B cell (primary cell): Measurements from ENCODE around the gene CCL15. TPM values are rescaled to one million over a fixed set of nuclear protein-coding genes. Genes with fewer than 3 reads are reported as not detected.

Source experiments
- ATAC-seq: fragments of 200-7000 bp; cut with Tn5 transposase; one replicate; pipeline ENCODE4 v1.10.0; 2021; ENCODE audit warnings: low read depth, mild to moderate bottlenecking, moderate number of reproducible peaks, moderate library complexity
- CTCF ChIA-PET: fragments of 350-600 bp; sonication (Branson Sonifier 250); formaldehyde crosslinking; loops from one replicate; lab custom pipeline; 2021; ENCODE audit warnings: antibody characterized with exemption, inconsistent platforms; lab: Charles Lee
- POLR2A ChIA-PET: fragments of 350-600 bp; sonication (Branson Sonifier 250); formaldehyde crosslinking; loops from one replicate; lab custom pipeline; 2021; ENCODE audit warnings: antibody characterized with exemption; lab: Charles Lee
- DNase-seq: peaks from one replicate; pipeline ENCODE4 v3.0.0; 2013
- H2AFZ ChIP-seq: 2 replicates; pipeline ENCODE4 v1.6.1; 2012; ENCODE audit warnings: mild to moderate bottlenecking, low read depth, low read length; ENCODE audit not compliant: insufficient read depth, poor library complexity, severe bottlenecking
- H3K27ac ChIP-seq, 2 donors: 1 replicate in 1 of 2; 2 replicates in 1 of 2; pipeline ENCODE4 v1.5.1; 2012 to 2013; ENCODE audit warnings: low read length in 2 of 2, mild to moderate bottlenecking in 2 of 2, moderate library complexity in 1 of 2
- H3K27me3 ChIP-seq, 4 experiments: fragments of 200-600 bp in 1 of 4; sonication (generic) in 1 of 4; replicated peaks in 1 of 4; 1 replicate in 2 of 4; 2 replicates in 2 of 4; pipeline versions ENCODE4 v1.6.1 to v1.7.0; 2013 to 2016; ENCODE audit warnings: low read length in 3 of 4, mild to moderate bottlenecking in 2 of 4, mixed read lengths in 1 of 4, moderate library complexity in 1 of 4; ENCODE audit not compliant: insufficient read depth in 4 of 4, control insufficient read depth in 3 of 4; ENCODE audit errors: control extremely low read depth in 1 of 4
- H3K36me3 ChIP-seq, 2 experiments: replicated peaks in 1 of 2; 1 replicate in 1 of 2; 2 replicates in 1 of 2; pipeline versions ENCODE4 v1.6.1 to v1.7.1; 2013; ENCODE audit warnings: low read length in 1 of 2; ENCODE audit not compliant: insufficient read depth in 2 of 2, control insufficient read depth in 1 of 2; ENCODE audit errors: control extremely low read depth in 1 of 2, extremely low read depth in 1 of 2
- H3K4me1 ChIP-seq, 2 donors: fragments of 200-600 bp in 1 of 2; sonication (generic) in 1 of 2; 1 replicate in 1 of 2; 2 replicates in 1 of 2; pipeline versions ENCODE4 v1.5.1 to v1.6.1; 2013 to 2017; ENCODE audit warnings: low read length in 2 of 2; ENCODE audit not compliant: control insufficient read depth in 2 of 2, insufficient read depth in 2 of 2
- H3K4me2 ChIP-seq: replicated peaks from 2 replicates; pipeline ENCODE3; 2012; ENCODE audit warnings: mild to moderate bottlenecking, low read depth, low read length; ENCODE audit not compliant: poor library complexity, severe bottlenecking
- H3K4me3 ChIP-seq, 5 experiments: fragments of 200-600 bp in 1 of 5; sonication (generic) in 1 of 5; 1 replicate in 3 of 5; 2 replicates in 2 of 5; pipeline versions ENCODE4 v1.5.1 to v1.7.0; 2011 to 2016; ENCODE audit warnings: low read length in 4 of 5, mild to moderate bottlenecking in 4 of 5, low read depth in 2 of 5, control low read depth in 1 of 5, moderate library complexity in 1 of 5; ENCODE audit not compliant: insufficient read depth in 1 of 5; ENCODE audit errors: control extremely low read depth in 1 of 5, extremely low read depth in 1 of 5
- H3K79me2 ChIP-seq: fragments of 200-600 bp; sonication (generic); one replicate; pipeline ENCODE4 v1.6.0; 2016; ENCODE audit warnings: low read length; ENCODE audit not compliant: control insufficient read depth, insufficient read depth
- H3K9ac ChIP-seq: fragments of 200-600 bp; sonication (generic); 2 replicates; pipeline ENCODE4 v1.6.1; 2017; ENCODE audit warnings: mild to moderate bottlenecking, low read length, moderate library complexity
- H3K9me3 ChIP-seq, 3 donors: one replicate each; pipeline versions ENCODE4 v1.6.1 to v1.7.1; 2013; ENCODE audit warnings: low read length in 2 of 3; ENCODE audit not compliant: control insufficient read depth in 2 of 3, insufficient read depth in 1 of 3; ENCODE audit errors: control extremely low read depth in 1 of 3
- H4K20me1 ChIP-seq: 2 replicates; pipeline ENCODE4 v1.6.0; 2012; ENCODE audit warnings: mild to moderate bottlenecking, low read length; ENCODE audit not compliant: insufficient read depth, control insufficient read depth, poor library complexity, severe bottlenecking
- H3K27ac Mint-ChIP-seq: one replicate; pipeline ENCODE4 v1.8.0; 2021; ENCODE audit warnings: mixed read lengths
- H3K27me3 Mint-ChIP-seq: one replicate; pipeline ENCODE4 v1.8.0; 2021; ENCODE audit warnings: mixed read lengths
- H3K4me1 Mint-ChIP-seq: one replicate; pipeline ENCODE4 v1.8.0; 2021; ENCODE audit warnings: mixed read lengths
- H3K4me3 Mint-ChIP-seq: one replicate; pipeline ENCODE4 v1.8.0; 2021; ENCODE audit warnings: mixed read lengths
- H3K9me3 Mint-ChIP-seq: one replicate; pipeline ENCODE4 v1.8.0; 2022; ENCODE audit warnings: mixed read lengths; ENCODE audit not compliant: insufficient read depth
- CTCF ChIP-seq: fragments of 200-600 bp; IDR thresholded peaks from one replicate; pipeline ENCODE4 v1.8.0; 2022; ENCODE audit warnings: antibody characterized with exemption, mild to moderate bottlenecking
- EZH2 ChIP-seq: IDR thresholded peaks from 2 replicates; pipeline ENCODE4 v1.6.1; 2012; ENCODE audit warnings: borderline replicate concordance, low read depth, mild to moderate bottlenecking, moderate library complexity, low read length; ENCODE audit not compliant: insufficient read depth, poor library complexity, severe bottlenecking
- WGBS: methylation state at CpG from one replicate; pipeline ENCODE4 v1.1.5; 2013; ENCODE audit warnings: missing lambda C conversion rate; ENCODE audit not compliant: insufficient coverage; 5-methylcytosine and 5-hydroxymethylcytosine counted together
- intact Hi-C: fragments of 100-400 bp; cut with micrococcal nuclease; formaldehyde crosslinking; loops from one replicate; pipeline ENCODE4 v1.10.0; 2022
- polyA minus RNA-seq: library from RNA; depleted of rRNA, polyadenylated mRNA; stranded (reverse); fragments of >200 nt; gene quantifications from 2 replicates; pipeline ENCODE4 v1.2.3, GENCODE V29; 2012
- polyA plus RNA-seq: library from polyadenylated mRNA; depleted of rRNA; stranded (reverse); fragments of >200 nt; gene quantifications from 2 replicates; pipeline ENCODE4 v1.2.3, GENCODE V29; 2012
- total RNA-seq, 2 donors: library from RNA; stranded (reverse); fragments of 120-200 nt in 1 of 2; gene quantifications; 1 replicate in 1 of 2; 2 replicates in 1 of 2; pipeline versions ENCODE4 v1.2.3 to v1.2.4, GENCODE V29; 2013 to 2022

The CCL15 gene
- total RNA-seq (not detected in 2 replicates), polyA plus RNA-seq (not detected in 2 replicates), polyA minus RNA-seq (not detected in 2 replicates)
- not detected for total RNA-seq (2013)

DNA sequence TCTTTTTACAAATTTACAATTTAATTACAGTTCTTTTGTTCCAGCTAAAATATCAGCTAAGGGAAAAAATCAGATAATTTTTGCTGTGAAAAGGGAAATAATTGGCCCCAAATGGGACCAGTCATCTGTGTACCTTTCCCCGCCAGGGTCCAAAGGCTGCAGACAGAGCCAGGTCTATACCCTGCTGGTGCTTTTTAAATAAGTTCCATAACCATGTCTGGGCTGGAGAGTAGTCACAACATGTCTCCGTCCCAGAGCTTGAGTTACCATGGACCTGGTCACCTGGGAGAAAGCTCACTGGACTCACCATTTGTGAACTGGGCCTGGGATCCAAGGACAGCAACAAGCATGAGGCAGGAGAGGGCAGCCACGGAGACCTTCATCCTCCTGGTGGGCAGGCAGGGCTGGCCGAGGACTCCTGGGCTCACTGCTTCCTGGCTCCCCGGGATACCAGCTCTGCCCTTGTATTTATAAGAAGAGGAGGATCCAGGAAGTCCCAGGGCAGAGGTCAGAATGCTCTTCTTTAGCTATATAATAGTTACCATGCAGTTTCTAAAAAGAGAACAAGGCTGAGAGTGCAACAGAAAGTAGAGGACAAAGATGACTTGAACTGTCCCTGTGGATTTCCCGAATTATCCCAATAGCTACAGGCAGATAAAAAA lies at the start of gene CCL15:
Gene CCL15 (minus strand): TSS at position 444 of the 662 bp plus-strand sequence. CDS start 61 bp downstream, at position 383.
- DNase-seq (no peak), ATAC-seq (no peak)
- Mint-ChIP-seq H3K9me3 (no peaks in the 10 kb centered on the region), H3K27ac (no peak within 1 kb of the TSS), H3K4me1 (peaks cover 31% of the 10 kb centered on the region), H3K4me3 (no peak within 1 kb of the TSS), H3K27me3 (peaks cover 25% of the 10 kb centered on the region)
- TF ChIP-seq EZH2 (no peak), CTCF (no peak)
- peaks cover 16 to 31% of the 10 kb centered on the region in 2 donors for H3K4me1 ChIP-seq
- ChIA-PET CTCF (interaction anchor here (0.7 to 1.6 kb wide), 2 partner anchors 23 to 148 kb away, joined by 3 to 4 read pairs; no protein-coding TSS in a partner anchor), POLR2A (no interaction called here)
- no peak within 1 kb of the TSS for H3K9ac ChIP-seq
- no peaks in the 10 kb centered on the region for H3K79me2 ChIP-seq
- peaks cover 0 to 4% (median 0%) of the 10 kb centered on the region in 4 experiments for H3K27me3 ChIP-seq
- no peak within 1 kb of the TSS for H2AFZ ChIP-seq
- H3K4me2 ChIP-seq: no peak within 1 kb of the TSS
- intact Hi-C loops: no loop called here
- WGBS: 85% methylated on average over 3 of the region's 6 CpGs
- H4K20me1 ChIP-seq: no peaks in the 10 kb centered on the region
- no peak within 1 kb of the TSS for H3K4me3 ChIP-seq
- H3K9me3 ChIP-seq: no peaks in the 10 kb centered on the region
- H3K36me3 ChIP-seq: no peaks in the 10 kb centered on the region
- no peak within 1 kb of the TSS for H3K27ac ChIP-seq

- Histone ChIP-seq H3K9me3 (peaks cover 4 to 27% (median 21%) of the 10 kb centered on the region in 3 donors), H3K9ac (no peak overlapping the region), H3K36me3 (no peaks in the 10 kb centered on the region), H3K27ac (no peak overlapping the region), H3K4me2 (no peak overlapping the region), H3K4me1 (no peaks in the 10 kb centered on the region), H3K79me2 (no peaks in the 10 kb centered on the region), H2AFZ (no peak overlapping the region), H3K4me3 (no peak overlapping the region), H3K27me3 (peaks cover 0 to 9% (median 4%) of the 10 kb centered on the region in 4 experiments), H4K20me1 (no peaks in the 10 kb centered on the region)
- peaks cover 15% of the 10 kb centered on the region for H3K9me3 Mint-ChIP-seq
- no peak for ATAC-seq
- H3K4me1 Mint-ChIP-seq: peaks cover 5% of the 10 kb centered on the region
- WGBS: no CpG with 5 or more reads among the region's 2 CpGs
- POLR2A ChIA-PET: no interaction called here
- intact Hi-C loops: no loop called here
- H3K27ac Mint-ChIP-seq: no peak overlapping the region
- CTCF ChIA-PET: interaction anchor here (1.1 kb wide), 1 partner anchor 80 kb away, joined by 4 read pairs; no protein-coding TSS in a partner anchor
- no peak overlapping the region for H3K4me3 Mint-ChIP-seq
- peaks cover 33% of the 10 kb centered on the region for H3K27me3 Mint-ChIP-seq
- TF ChIP-seq CTCF: no peak
- TF ChIP-seq EZH2: no peak
- no peak for DNase-seq
Measured at GRCh38 chr17:36049643-36050042, 48.3 kb upstream of the CCL15 start.
